Mesenchymal stem cell (in vitro differentiated cells and primary cell): ENCODE data around the gene ENOSF1.

Experiments used
- DNase-seq: peaks from one replicate; pipeline ENCODE4 v3.0.0-alpha.2; 2013
- H2AFZ ChIP-seq: one replicate; pipeline ENCODE4 v1.6.1; 2013; ENCODE audit warnings: low read depth, mild to moderate bottlenecking, control low read depth, inconsistent platforms, low read length, moderate library complexity
- H2AK5ac ChIP-seq: 2 replicates; pipeline ENCODE4 v1.6.1; 2013; ENCODE audit warnings: low read length, moderate library complexity, mild to moderate bottlenecking, inconsistent platforms; ENCODE audit not compliant: severe bottlenecking
- H2BK120ac ChIP-seq: one replicate; pipeline ENCODE4 v1.6.1; 2013; ENCODE audit warnings: low read depth, mild to moderate bottlenecking, inconsistent platforms, low read length, moderate library complexity
- H2BK12ac ChIP-seq, 2 experiments: one replicate each; pipeline ENCODE4 v1.6.1; 2013; ENCODE audit warnings: inconsistent platforms in 2 of 2, low read length in 2 of 2, mild to moderate bottlenecking in 2 of 2, moderate library complexity in 2 of 2, control low read depth in 1 of 2
- H2BK15ac ChIP-seq: one replicate; pipeline ENCODE4 v1.6.1; 2013; ENCODE audit warnings: mild to moderate bottlenecking, low read depth, inconsistent platforms; ENCODE audit not compliant: poor library complexity, severe bottlenecking
- H2BK5ac ChIP-seq: 2 replicates; pipeline ENCODE4 v1.6.1; 2013; ENCODE audit warnings: low read depth, mild to moderate bottlenecking, low read length, control low read depth, inconsistent platforms; ENCODE audit not compliant: poor library complexity, severe bottlenecking
- H3K14ac ChIP-seq, 2 experiments: one replicate each; pipeline ENCODE4 v1.6.1; 2013; ENCODE audit warnings: inconsistent platforms in 2 of 2, low read length in 2 of 2, control low read depth in 1 of 2, mild to moderate bottlenecking in 1 of 2, moderate library complexity in 1 of 2
- H3K18ac ChIP-seq, 2 experiments: one replicate each; pipeline ENCODE4 v1.6.1; 2013; ENCODE audit warnings: inconsistent platforms in 2 of 2, low read length in 2 of 2, control low read depth in 1 of 2, low read depth in 1 of 2, mild to moderate bottlenecking in 1 of 2
- H3K23ac ChIP-seq, 2 experiments: one replicate each; pipeline ENCODE4 v1.6.1; 2013; ENCODE audit warnings: inconsistent platforms in 2 of 2, low read length in 2 of 2, mild to moderate bottlenecking in 2 of 2, moderate library complexity in 2 of 2, control low read depth in 1 of 2
- H3K27ac ChIP-seq: 2 replicates; pipeline ENCODE4 v1.5.1; 2013; ENCODE audit warnings: mild to moderate bottlenecking, moderate library complexity, low read length, control low read depth, inconsistent platforms; ENCODE audit not compliant: poor library complexity, severe bottlenecking
- H3K27me3 ChIP-seq, 2 experiments: 2 replicates each; pipeline versions ENCODE4 v1.6.1 to v1.7.0; 2013; ENCODE audit warnings: low read length in 2 of 2, mild to moderate bottlenecking in 2 of 2, moderate library complexity in 2 of 2, control low read depth in 1 of 2, inconsistent platforms in 1 of 2; ENCODE audit not compliant: control insufficient read depth in 1 of 2, insufficient read depth in 1 of 2
- H3K36me3 ChIP-seq, 2 experiments: 2 replicates each; pipeline versions ENCODE4 v1.6.1 to v1.7.0; 2013; ENCODE audit warnings: low read length in 2 of 2, control low read depth in 1 of 2, inconsistent platforms in 1 of 2, low read depth in 1 of 2, mild to moderate bottlenecking in 1 of 2; ENCODE audit not compliant: insufficient read depth in 2 of 2, control insufficient read depth in 1 of 2
- H3K4ac ChIP-seq, 2 experiments: one replicate each; pipeline ENCODE4 v1.6.1; 2013; ENCODE audit warnings: inconsistent platforms in 2 of 2, low read length in 2 of 2, mild to moderate bottlenecking in 2 of 2, moderate library complexity in 2 of 2, control low read depth in 1 of 2, low read depth in 1 of 2
- H3K4me1 ChIP-seq: 2 replicates; pipeline ENCODE4 v1.6.1; 2013; ENCODE audit warnings: low read depth, low read length, control low read depth; ENCODE audit not compliant: control insufficient read depth, insufficient read depth
- H3K4me2 ChIP-seq: 2 replicates; pipeline ENCODE4 v1.6.1; 2013; ENCODE audit warnings: low read length, mild to moderate bottlenecking, inconsistent platforms; ENCODE audit not compliant: poor library complexity, severe bottlenecking
- H3K4me3 ChIP-seq, 2 experiments: 2 replicates each; pipeline versions ENCODE4 v1.5.1 to v1.7.0; 2013; ENCODE audit warnings: low read length in 2 of 2, mild to moderate bottlenecking in 2 of 2, control low read depth in 1 of 2, low read depth in 1 of 2; ENCODE audit not compliant: insufficient read depth in 1 of 2
- H3K79me1 ChIP-seq: replicated peaks from 2 replicates; pipeline ENCODE4 v1.6.1; 2013; ENCODE audit warnings: mild to moderate bottlenecking, control low read depth, low read length, inconsistent platforms; ENCODE audit not compliant: poor library complexity, severe bottlenecking
- H3K9ac ChIP-seq: 2 replicates; pipeline ENCODE4 v1.7.0; 2013; ENCODE audit warnings: mild to moderate bottlenecking, low read length, moderate library complexity
- H3K9me3 ChIP-seq: 2 replicates; pipeline ENCODE4 v1.7.0; 2013; ENCODE audit warnings: mild to moderate bottlenecking, low read length; ENCODE audit not compliant: control insufficient read depth
- H4K8ac ChIP-seq: one replicate; pipeline ENCODE4 v1.6.1; 2013; ENCODE audit warnings: inconsistent platforms, mild to moderate bottlenecking, low read length, moderate library complexity
- H4K91ac ChIP-seq: one replicate; pipeline ENCODE4 v1.6.1; 2013; ENCODE audit warnings: mild to moderate bottlenecking, low read length, inconsistent platforms
- WGBS: methylation state at CpG from one replicate; pipeline ENCODE4 v1.1.7; 2013; ENCODE audit warnings: mixed read lengths; 5-methylcytosine and 5-hydroxymethylcytosine counted together

ENOSF1 gene

DNA sequence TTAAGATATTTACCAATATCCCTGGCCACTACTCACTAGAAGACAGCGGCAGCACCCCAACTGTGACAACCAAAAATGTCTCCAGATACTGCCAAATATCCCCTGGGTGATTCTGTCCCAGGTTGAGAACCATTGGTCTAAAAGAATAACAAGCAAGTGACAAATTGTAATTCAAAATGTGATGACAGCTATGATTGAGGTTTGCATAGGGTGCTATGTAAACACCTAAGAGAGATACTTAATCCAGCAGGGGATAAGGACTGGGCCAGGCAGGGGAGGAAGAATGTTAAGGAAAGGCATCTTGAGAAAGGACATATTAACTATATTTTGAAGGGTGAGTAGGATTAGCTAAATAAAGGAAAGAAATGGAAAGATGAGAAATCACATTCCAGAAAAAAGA lies 38.0 kb upstream of the ENOSF1 start:
- Histone ChIP-seq H3K4me3 (no peak overlapping the region), H2BK5ac (no peak overlapping the region), H3K36me3 (peaks cover 3 to 77% of the 10 kb centered on the region in 2 experiments), H3K23ac (no peak overlapping the region), H2BK12ac (no peak overlapping the region), H4K91ac (no peak overlapping the region), H3K4me1 (no peaks in the 10 kb centered on the region), H2BK120ac (no peak overlapping the region), H3K9ac (no peak overlapping the region), H2AFZ (no peak overlapping the region), H2BK15ac (no peak overlapping the region), H2AK5ac (no peak overlapping the region), H3K4me2 (no peak overlapping the region), H3K27ac (no peak overlapping the region), H3K9me3 (no peaks in the 10 kb centered on the region), H3K4ac (no peak overlapping the region), H4K8ac (no peak overlapping the region), H3K27me3 (no peaks in the 10 kb centered on the region), H3K18ac (no peak overlapping the region), H3K79me1 (peaks cover 14% of the 10 kb centered on the region), H3K14ac (no peak overlapping the region)
- DNase-seq: no peak
- WGBS: 100% methylated on average over 1 of the region's 1 CpG

- H3K4ac ChIP-seq: no peak overlapping the region
- H3K4me2 ChIP-seq: no peak overlapping the region
- no peak for DNase-seq
- H3K18ac ChIP-seq: no peak overlapping the region
- H3K14ac ChIP-seq: no peak overlapping the region
- no CpG with 5 or more reads among the region's 2 CpGs for WGBS
- H2BK120ac ChIP-seq: no peak overlapping the region
- H4K91ac ChIP-seq: no peak overlapping the region
- no peaks in the 10 kb centered on the region for H3K4me1 ChIP-seq
- H2BK15ac ChIP-seq: no peak overlapping the region
- no peak overlapping the region for H2AK5ac ChIP-seq
- no peak overlapping the region for H2BK12ac ChIP-seq
- no peaks in the 10 kb centered on the region for H3K27me3 ChIP-seq
- peaks cover 11 to 78% of the 10 kb centered on the region in 2 experiments for H3K36me3 ChIP-seq
- no peak overlapping the region for H3K4me3 ChIP-seq
- no peak overlapping the region for H2AFZ ChIP-seq
- peaks cover 7% of the 10 kb centered on the region for H3K79me1 ChIP-seq
- no peak overlapping the region for H4K8ac ChIP-seq
- H3K9me3 ChIP-seq: no peaks in the 10 kb centered on the region
- no peak overlapping the region for H2BK5ac ChIP-seq
- no peak overlapping the region for H3K27ac ChIP-seq
- no peak overlapping the region for H3K9ac ChIP-seq
- H3K23ac ChIP-seq: no peak overlapping the region
These were observed 32.6 kb upstream of the ENOSF1 start for GRCh38 chr18:744832-745597.

DNA sequence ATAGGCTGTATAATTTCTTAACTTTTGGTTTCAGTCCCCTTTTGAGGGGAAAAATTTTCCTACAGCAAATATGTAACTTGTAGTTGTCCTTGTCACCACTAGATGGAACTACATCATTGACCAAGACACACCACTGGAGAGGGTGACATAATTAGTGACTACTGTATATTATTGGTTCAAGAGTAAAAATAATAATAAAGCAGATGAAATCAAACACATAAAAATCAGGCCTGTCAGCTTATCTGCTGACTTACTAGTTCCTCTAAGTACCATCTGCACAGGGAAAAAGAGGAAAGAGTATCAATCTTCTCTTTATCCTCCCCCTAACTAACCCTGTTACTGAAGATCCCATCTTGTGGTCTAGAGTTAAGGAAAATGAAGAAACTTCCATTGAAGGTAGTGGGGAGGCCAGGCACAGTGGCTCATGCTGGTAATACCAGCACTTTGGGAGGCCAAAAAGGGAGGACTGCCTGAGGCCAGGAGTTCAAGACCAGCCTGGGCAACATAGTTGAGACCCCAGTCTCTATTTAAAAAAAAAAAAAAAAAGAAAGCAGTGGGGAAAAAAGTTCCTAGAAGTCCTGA lies 29.6 kb upstream of the ENOSF1 start:
- H3K9me3 ChIP-seq: no peaks in the 10 kb centered on the region
- H3K9ac ChIP-seq: no peak overlapping the region
- H2BK12ac ChIP-seq: no peak overlapping the region
- H2BK120ac ChIP-seq: no peak overlapping the region
- H2BK5ac ChIP-seq: no peak overlapping the region
- H3K4ac ChIP-seq: no peak overlapping the region
- H3K27me3 ChIP-seq: no peaks in the 10 kb centered on the region
- peaks cover 14 to 77% of the 10 kb centered on the region in 2 experiments for H3K36me3 ChIP-seq
- H4K91ac ChIP-seq: no peak overlapping the region
- H4K8ac ChIP-seq: no peak overlapping the region
- peak overlapping the region; percentile 65 for H2AK5ac ChIP-seq
- H3K23ac ChIP-seq: no peak overlapping the region
- no peak overlapping the region for H2BK15ac ChIP-seq
- H3K18ac ChIP-seq: no peak overlapping the region
- no peak overlapping the region for H2AFZ ChIP-seq
- no peak overlapping the region for H3K4me2 ChIP-seq
- no peak overlapping the region for H3K4me3 ChIP-seq
- H3K14ac ChIP-seq: no peak overlapping the region
- H3K27ac ChIP-seq: no peak overlapping the region
- DNase-seq: peak; percentile 63
- H3K79me1 ChIP-seq: peaks cover 6% of the 10 kb centered on the region
- no peaks in the 10 kb centered on the region for H3K4me1 ChIP-seq

DNA sequence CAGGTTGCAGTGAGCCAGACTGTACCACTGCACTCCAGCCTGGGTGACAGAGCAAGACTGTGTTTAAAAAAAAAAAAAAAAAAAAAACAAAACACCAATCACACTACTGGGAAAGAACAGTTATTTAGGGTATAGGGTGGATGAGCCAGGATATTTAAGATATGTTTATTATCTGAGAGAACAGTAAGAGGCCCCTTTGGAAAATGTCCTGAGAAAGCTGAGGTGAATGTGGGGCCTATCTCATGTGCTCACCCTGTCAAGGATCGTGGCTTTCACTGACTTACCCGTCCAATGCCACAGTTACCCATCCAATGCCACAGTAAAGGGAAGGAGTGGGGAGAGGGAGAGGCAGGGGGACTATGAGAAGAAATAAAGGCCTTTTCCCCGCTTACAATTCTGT lies 19.9 kb upstream of the ENOSF1 start:
- Histone ChIP-seq H4K91ac (no peak overlapping the region), H3K36me3 (peaks cover 19 to 66% of the 10 kb centered on the region in 2 experiments), H2AK5ac (no peak overlapping the region), H2AFZ (no peak overlapping the region), H3K27me3 (no peaks in the 10 kb centered on the region), H3K4me3 (no peak overlapping the region), H2BK12ac (no peak overlapping the region), H3K4ac (no peak overlapping the region), H4K8ac (no peak overlapping the region), H3K79me1 (peaks cover 3% of the 10 kb centered on the region), H2BK15ac (no peak overlapping the region), H2BK5ac (no peak overlapping the region), H3K23ac (no peak overlapping the region), H2BK120ac (no peak overlapping the region), H3K9ac (no peak overlapping the region), H3K9me3 (no peaks in the 10 kb centered on the region), H3K27ac (no peak overlapping the region), H3K18ac (no peak overlapping the region), H3K4me2 (no peak overlapping the region), H3K4me1 (no peaks in the 10 kb centered on the region), H3K14ac (no peak overlapping the region)
- 100% methylated on average over 2 of the region's 3 CpGs for WGBS
- DNase-seq: no peak
